Adrenal gland (tissue), 12 donors: ENCODE results near the gene BPHL. TPM values are rescaled to one million over a fixed set of nuclear protein-coding genes. Genes with fewer than 3 reads are reported as not detected.
A peak's percentile ranks its signal among the peaks of the same experiment; 100 is the strongest.

Experiments used
- DNase-seq, 7 donors: peaks; one replicate each; pipeline ENCODE4 v3.0.0-alpha.2; 2019 to 2020
- H3K27ac ChIP-seq, 5 donors: fragments of 200-600 bp; sonication (generic) in 4 of 5; 1 replicate in 3 of 5; 2 replicates in 2 of 5; pipeline versions ENCODE4 v1.5.1 to v1.8.0; 2016 to 2020; ENCODE audit warnings: mild to moderate bottlenecking in 1 of 5
- H3K27me3 ChIP-seq: fragments of 200-600 bp; 2 replicates; pipeline ENCODE4 v1.8.0; 2021
- H3K36me3 ChIP-seq, 2 donors: fragments of 200-600 bp; replicated peaks in 1 of 2; 1 replicate in 1 of 2; 2 replicates in 1 of 2; pipeline versions ENCODE4 v1.5.1 to v1.8.0; 2018 to 2022
- H3K4me1 ChIP-seq, 2 donors: fragments of 200-600 bp; replicated peaks in 1 of 2; 1 replicate in 1 of 2; 2 replicates in 1 of 2; pipeline versions ENCODE4 v1.5.1 to v1.8.0; 2018 to 2021
- H3K4me3 ChIP-seq, 4 donors: fragments of 200-600 bp; sonication (generic) in 3 of 4; one replicate each; pipeline ENCODE4 v1.5.1; 2016 to 2018
- H3K9me3 ChIP-seq, 3 donors: fragments of 200-600 bp; sonication (generic) in 1 of 3; replicated peaks in 1 of 3; 1 replicate in 2 of 3; 2 replicates in 1 of 3; pipeline versions ENCODE4 v1.5.1 to v1.8.0; 2016 to 2021
- CTCF ChIP-seq, 6 experiments: fragments of 450-650 bp in 4 of 6; fragments of 200-600 bp in 2 of 6; sonication (generic) in 1 of 6; IDR thresholded peaks; 1 replicate in 5 of 6; 2 replicates in 1 of 6; pipeline versions ENCODE4 v1.5.1 to v1.8.0; 2016 to 2021; ENCODE audit warnings: antibody characterized with exemption in 6 of 6, mild to moderate bottlenecking in 2 of 6, moderate library complexity in 1 of 6
- POLR2A ChIP-seq, 2 donors: fragments of 450-650 bp; IDR thresholded peaks; one replicate each; pipeline ENCODE4 v1.6.1; 2017; ENCODE audit warnings: antibody characterized with exemption in 2 of 2, mild to moderate bottlenecking in 2 of 2, moderate library complexity in 1 of 2
- WGBS, 4 donors: extraction: QIAGEN DNeasy Blood & Tissue Kit in 2 of 4; methylation state at CpG; one replicate each; pipeline versions ENCODE4 v1.1.5 to v1.1.7; 2013 to 2017; 5-methylcytosine and 5-hydroxymethylcytosine counted together
- intact Hi-C, 2 donors: fragments of 100-400 bp; cut with DNase I; formaldehyde crosslinking; loops; one replicate each; pipeline versions ENCODE4 v1.14.1 to v1.15.0; 2022 to 2023
- polyA plus RNA-seq, 3 donors: library from polyadenylated mRNA; stranded (reverse); fragments of 200-250 nt in 2 of 3; fragments of 350-450 nt in 1 of 3; fragmentation: Illumina TruSeq in 1 of 3; extraction: RNeasy Lipid Tissue Mini Kit (QIAGEN cat#74804) in 1 of 3; gene quantifications; one replicate each; pipeline ENCODE4 v1.2.3, GENCODE V29; 2013 to 2014
- total RNA-seq, 9 donors: library from RNA; depleted of rRNA in 4 of 9; stranded (reverse); fragments of >200 nt in 4 of 9; fragments of 120-200 nt in 1 of 9; fragmentation: NEBNext Ultra II Directional in 1 of 9; extraction: Animal tissue kit (Norgen Biotek cat#: 25700) in 1 of 9; gene quantifications; one replicate each; pipeline versions ENCODE4 v1.1.0 to v1.2.4, GENCODE V29; 2013 to 2023
- donor health status: healthy with polysubstance abuse.
- donor health status: Bipolar disorder and iron deficiency.
- donor health status: DM: yes; HTN: yes; CAD: no.
- donor health status: DM: no; HTN: no; CAD: no.
- donor health status: DM: no; HTN: no; CAD: no.
- donor health status: DM: yes; HTN: yes; CAD: no.

The BPHL gene
- total and polyA plus RNA-seq, 12 donors: 17.2 to 58.1 (median 25.3) TPM

DNA sequence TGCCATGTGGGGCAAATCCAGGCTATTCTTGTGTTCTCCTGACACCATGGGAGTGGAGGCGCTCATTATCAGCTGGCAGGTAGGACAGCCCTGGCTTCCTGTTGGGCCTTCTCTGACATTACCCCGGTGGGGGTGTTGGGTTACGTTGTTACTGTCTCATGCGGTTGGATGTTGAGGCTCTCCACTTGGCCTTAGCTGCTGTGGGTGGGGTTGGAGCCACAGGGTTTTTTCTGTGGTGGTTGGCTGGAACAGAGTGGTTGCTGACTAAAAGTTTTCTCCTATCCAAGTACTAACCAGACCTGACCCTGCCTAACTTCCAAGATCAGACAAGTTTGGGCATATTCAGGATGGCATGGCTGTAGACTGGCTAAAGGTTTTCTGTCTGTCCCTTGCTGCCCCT is 30.1 kb upstream of the BPHL start:
- no peak for DNase-seq
- H3K27ac ChIP-seq: peak overlapping the region in 1 of 5 donors; percentile 36
- intact Hi-C loops: no loop called here
- no peak for TF ChIP-seq POLR2A (IDR thresholded peaks at IDR 0.05)
- TF ChIP-seq CTCF (IDR thresholded peaks at IDR 0.05): no peak
- no peak overlapping the region for H3K4me3 ChIP-seq
- peaks cover 0 to 48% of the 10 kb centered on the region in 2 donors for H3K36me3 ChIP-seq
- no peaks in the 10 kb centered on the region for H3K27me3 ChIP-seq
- no peaks in the 10 kb centered on the region for H3K9me3 ChIP-seq
- WGBS, 4 donors: 53 to 87% (median 84%) methylated on average over 3 to 4 of the region's 4 CpGs; no CpG with 5 or more reads in 1 of the 4 donors
- H3K4me1 ChIP-seq: no peaks in the 10 kb centered on the region

DNA sequence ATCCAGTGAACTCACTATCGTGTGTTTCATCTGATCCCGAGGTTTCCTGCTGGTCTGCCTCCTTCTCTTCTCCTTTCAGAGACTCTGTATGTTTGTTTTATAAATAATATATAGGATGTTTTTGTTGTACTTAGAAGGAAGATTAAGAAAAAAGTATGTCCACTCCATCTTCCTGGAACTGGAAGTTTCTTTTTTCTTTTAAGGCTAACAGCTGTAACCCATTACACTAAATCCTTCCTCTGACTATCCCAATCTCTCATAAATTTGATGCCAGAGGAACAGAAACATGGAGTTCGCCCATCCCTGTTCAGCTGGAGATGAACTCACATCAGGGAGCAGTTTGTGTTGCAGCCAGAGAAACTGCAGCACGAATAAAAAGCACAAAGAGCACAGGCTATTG is 29.5 kb upstream of the BPHL start:
- intact Hi-C loops: no loop called here
- Histone ChIP-seq H3K4me1 (no peaks in the 10 kb centered on the region), H3K27me3 (no peaks in the 10 kb centered on the region), H3K27ac (peak overlapping the region in 1 of 5 donors; percentile 30), H3K9me3 (no peaks in the 10 kb centered on the region), H3K36me3 (peaks cover 0 to 44% of the 10 kb centered on the region in 2 donors), H3K4me3 (no peak overlapping the region)
- DNase-seq: no peak
- WGBS, 4 donors: 61 to 75% (median 62%) methylated on average over 4 of the region's 4 CpGs
- TF ChIP-seq POLR2A (IDR thresholded peaks at IDR 0.05) (no peak), CTCF (IDR thresholded peaks at IDR 0.05) (no peak)

GRCh38 chr6:3090013-3090412 is 28.5 kb upstream of the BPHL start:
- Histone ChIP-seq H3K4me3 (no peak overlapping the region), H3K4me1 (no peaks in the 10 kb centered on the region), H3K27ac (no peak overlapping the region), H3K36me3 (peaks cover 0 to 44% of the 10 kb centered on the region in 2 donors), H3K27me3 (no peaks in the 10 kb centered on the region), H3K9me3 (no peaks in the 10 kb centered on the region)
- intact Hi-C loops: no loop called here
- TF ChIP-seq POLR2A (IDR thresholded peaks at IDR 0.05): no peak
- TF ChIP-seq CTCF (IDR thresholded peaks at IDR 0.05): no peak
- 89 to 95% (median 92%) methylated on average over 4 of the region's 4 CpGs for WGBS, 4 donors
- DNase-seq: no peak

- Histone ChIP-seq H3K9me3 (no peaks in the 10 kb centered on the region), H3K36me3 (peaks cover 0 to 44% of the 10 kb centered on the region in 2 donors), H3K4me3 (no peak overlapping the region), H3K27me3 (no peaks in the 10 kb centered on the region), H3K4me1 (no peaks in the 10 kb centered on the region), H3K27ac (no peak overlapping the region)
- no peak for TF ChIP-seq POLR2A (IDR thresholded peaks at IDR 0.05)
- no peak for TF ChIP-seq CTCF (IDR thresholded peaks at IDR 0.05)
- 94 to 98% (median 96%) methylated on average over 2 of the region's 2 CpGs for WGBS, 4 donors
- intact Hi-C loops: no loop called here
- DNase-seq: no peak
These were observed 23.7 kb upstream of the BPHL start for GRCh38 chr6:3094815-3095214.
